ENCODE results near the gene ACTN1.

Gene ACTN1

GRCh38 chr14:68836082-68836481, 143.0 kb downstream of the ACTN1 start:
- no peak for DNase-seq

GRCh38 chr14:68834816-68835215, 144.3 kb downstream of the ACTN1 start:
- DNase-seq = no peak

- no peak for DNase-seq
Measured at GRCh38 chr14:68828698-68829097, 150.4 kb downstream of the ACTN1 start.

- DNase-seq = no peak
Measured at GRCh38 chr14:68825729-68826128, 153.4 kb downstream of the ACTN1 start.

GRCh38 chr14:68824517-68825347, 154.4 kb downstream of the ACTN1 start:
- peak in 38 of 51 donors; percentile 18 to 82 (median 54) for DNase-seq

- DNase-seq = no peak
Measured at GRCh38 chr14:68824207-68824516, 154.9 kb downstream of the ACTN1 start.

Data from hypothalamus (tissue), 51 donors.